Right lobe of liver (tissue), 4 donors: Measurements from ENCODE around the gene CD244.

Experiments
- CTCF ChIP-seq, 4 donors: fragments of 200-600 bp in 3 of 4; fragments of 450-650 bp in 1 of 4; IDR thresholded peaks; one replicate each; pipeline versions ENCODE4 v1.5.1 to v1.8.0; 2016 to 2022; ENCODE audit warnings: antibody characterized with exemption in 4 of 4, mild to moderate bottlenecking in 2 of 4
- POLR2A ChIP-seq: fragments of 450-650 bp; IDR thresholded peaks from one replicate; pipeline ENCODE4 v1.6.1; 2017; ENCODE audit warnings: antibody characterized with exemption, mild to moderate bottlenecking
- donor health status: DM: no; HTN: no; CAD: no.
- donor health status: DM: no; HTN: no; CAD: no.
- donor health status: DM: no; HTN: yes; CAD: no.

GRCh38 chr1:160859166-160859565, 3.5 kb downstream of the CD244 start:
- TF ChIP-seq CTCF (IDR thresholded peaks at IDR 0.05) (no peak), POLR2A (no peak)
